Epithelial cell of esophagus (primary cell): ENCODE measurements around the gene CFB.

Experiments
- DNase-seq: peaks from one replicate; pipeline ENCODE4 v3.0.0; 2010; ENCODE audit warnings: low read depth
- H3K4me3 ChIP-seq: 2 replicates; pipeline ENCODE4 v1.5.1; 2011; ENCODE audit warnings: mild to moderate bottlenecking, low read length, control low read depth
- TF ChIP-seq, protein P1 (sequence below): IDR thresholded peaks from 2 replicates; pipeline ENCODE4 v1.5.1; 2011; ENCODE audit warnings: low read depth, mild to moderate bottlenecking, low read length, control low read depth, inconsistent platforms; ENCODE audit not compliant: insufficient read depth; ENCODE audit errors: missing control alignments

CFB gene

DNA sequence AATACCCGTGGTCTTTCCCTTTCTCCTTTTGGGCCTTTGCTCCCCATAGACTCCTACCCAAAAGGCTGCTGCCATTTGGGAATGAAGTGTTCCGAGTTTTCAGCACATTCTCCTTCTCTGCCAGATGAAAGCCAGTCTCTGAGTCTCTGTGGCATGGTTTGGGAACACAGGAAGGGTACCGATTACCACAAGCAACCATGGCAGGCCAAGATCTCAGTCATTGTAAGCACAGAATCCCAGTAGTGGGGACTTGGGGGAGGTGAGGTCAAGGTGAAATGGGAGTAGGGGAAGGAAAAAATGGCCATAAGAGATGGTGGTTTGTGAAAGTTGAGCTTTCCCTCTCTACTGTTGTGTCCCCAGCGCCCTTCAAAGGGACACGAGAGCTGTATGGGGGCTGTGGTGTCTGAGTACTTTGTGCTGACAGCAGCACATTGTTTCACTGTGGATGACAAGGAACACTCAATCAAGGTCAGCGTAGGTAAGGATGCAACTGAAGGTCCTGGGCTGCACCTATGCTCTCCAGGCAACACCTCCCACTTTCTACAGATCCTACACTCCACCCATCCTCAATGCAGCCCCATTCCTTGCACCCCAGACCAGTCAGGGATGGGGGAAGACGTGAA is 4.1 kb downstream of the CFB start:
- TF ChIP-seq, protein P1, sequence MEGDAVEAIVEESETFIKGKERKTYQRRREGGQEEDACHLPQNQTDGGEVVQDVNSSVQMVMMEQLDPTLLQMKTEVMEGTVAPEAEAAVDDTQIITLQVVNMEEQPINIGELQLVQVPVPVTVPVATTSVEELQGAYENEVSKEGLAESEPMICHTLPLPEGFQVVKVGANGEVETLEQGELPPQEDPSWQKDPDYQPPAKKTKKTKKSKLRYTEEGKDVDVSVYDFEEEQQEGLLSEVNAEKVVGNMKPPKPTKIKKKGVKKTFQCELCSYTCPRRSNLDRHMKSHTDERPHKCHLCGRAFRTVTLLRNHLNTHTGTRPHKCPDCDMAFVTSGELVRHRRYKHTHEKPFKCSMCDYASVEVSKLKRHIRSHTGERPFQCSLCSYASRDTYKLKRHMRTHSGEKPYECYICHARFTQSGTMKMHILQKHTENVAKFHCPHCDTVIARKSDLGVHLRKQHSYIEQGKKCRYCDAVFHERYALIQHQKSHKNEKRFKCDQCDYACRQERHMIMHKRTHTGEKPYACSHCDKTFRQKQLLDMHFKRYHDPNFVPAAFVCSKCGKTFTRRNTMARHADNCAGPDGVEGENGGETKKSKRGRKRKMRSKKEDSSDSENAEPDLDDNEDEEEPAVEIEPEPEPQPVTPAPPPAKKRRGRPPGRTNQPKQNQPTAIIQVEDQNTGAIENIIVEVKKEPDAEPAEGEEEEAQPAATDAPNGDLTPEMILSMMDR, result no peak
- no peak for DNase-seq
- no peak overlapping the region for H3K4me3 ChIP-seq

DNA sequence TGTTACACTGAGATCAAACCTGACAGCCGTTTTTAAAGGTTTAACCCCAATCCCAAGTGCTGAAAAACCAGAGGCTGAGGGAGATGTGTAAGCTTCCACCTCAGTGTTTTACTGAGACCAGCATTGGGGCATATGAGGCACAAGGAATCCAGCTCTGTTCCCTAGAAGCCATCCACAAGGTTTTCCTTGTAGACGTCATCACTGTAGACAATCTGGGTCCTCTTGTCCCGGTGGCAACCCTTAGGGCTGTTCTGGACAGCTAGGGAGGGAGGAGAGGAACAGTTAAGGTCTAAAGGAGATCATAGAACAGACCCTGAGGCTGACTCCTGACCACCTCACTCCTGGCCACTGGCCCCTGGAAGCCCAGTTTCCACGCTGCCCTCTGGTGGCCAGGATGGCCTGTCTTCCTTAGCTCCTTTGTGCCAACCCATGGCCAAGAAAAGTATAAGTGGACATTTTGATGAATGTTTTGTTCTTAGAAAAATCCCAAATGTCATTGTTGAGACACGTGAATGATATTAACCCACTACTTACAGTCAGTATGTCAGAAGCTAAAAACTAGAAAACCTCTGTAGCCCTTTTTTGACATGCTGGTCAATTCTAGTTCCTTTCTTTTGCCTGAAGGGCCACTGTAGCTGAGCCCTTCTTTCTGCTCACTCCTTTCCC is 6.4 kb downstream of the CFB start:
- no peak overlapping the region for H3K4me3 ChIP-seq
- TF ChIP-seq, protein P1, result peak; percentile 81
- peak; percentile 60 for DNase-seq

DNA sequence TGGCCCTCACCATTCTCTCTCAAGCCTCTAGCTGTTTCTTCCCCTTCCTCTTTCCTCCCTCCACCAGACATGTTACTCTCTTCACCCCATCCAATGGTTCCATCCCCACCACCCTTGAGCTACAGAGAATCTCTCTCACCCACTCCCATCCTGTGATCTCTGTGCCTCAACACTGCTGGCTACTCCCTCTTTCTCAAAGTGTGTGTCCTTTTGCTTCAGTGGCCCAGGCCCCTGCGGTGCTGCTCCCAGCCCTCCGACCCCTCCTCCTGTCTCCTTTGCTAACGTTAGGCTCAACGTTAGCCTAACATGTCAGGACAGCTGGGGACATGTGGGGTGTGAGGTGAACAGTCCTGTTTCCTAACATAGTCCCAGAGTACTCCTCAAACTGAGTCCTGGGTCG is 7.0 kb downstream of the CFB start:
- no peak for DNase-seq
- TF ChIP-seq, protein P1, result no peak
- H3K4me3 ChIP-seq, result no peak overlapping the region

DNA sequence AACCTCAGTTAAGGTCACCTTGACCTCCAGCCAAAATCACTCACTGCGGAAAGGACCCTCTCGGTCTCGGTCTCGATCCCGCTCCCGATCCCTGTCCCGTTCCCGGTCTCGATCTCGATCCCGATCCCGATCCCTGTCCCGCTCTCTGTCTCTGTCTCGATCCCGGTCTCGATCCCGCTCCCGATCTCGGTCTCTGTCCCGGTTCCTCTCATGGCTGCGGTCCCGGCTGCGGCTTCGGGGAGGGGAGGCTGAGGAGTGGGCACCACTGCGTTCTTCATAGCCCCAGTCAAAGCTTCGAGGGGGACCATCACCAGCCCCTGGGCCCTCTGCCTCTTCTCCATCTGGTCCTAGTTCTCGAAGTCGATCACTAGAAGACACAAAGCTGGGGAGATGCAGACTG is 8.6 kb downstream of the CFB start:
- no peak overlapping the region for H3K4me3 ChIP-seq

DNA sequence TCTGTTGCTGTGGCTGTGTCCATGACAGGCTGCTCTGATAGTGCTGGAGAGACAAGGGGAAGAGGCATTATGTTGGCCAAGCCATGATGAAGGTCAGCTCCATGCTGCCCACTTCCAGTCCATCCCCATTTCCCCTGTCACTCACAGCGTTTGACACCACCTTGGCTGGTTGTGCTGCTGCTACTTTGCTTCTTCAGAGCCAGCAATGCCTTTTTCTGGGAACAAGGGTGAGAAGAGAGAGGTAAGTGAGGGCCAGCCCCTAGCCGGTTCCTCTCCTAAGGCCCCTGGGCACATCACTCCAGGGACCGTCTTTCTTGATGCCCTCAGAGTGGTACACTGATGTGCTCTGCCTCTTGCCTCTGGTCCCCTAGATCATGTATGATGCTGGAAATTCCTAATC is 10.9 kb downstream of the CFB start:
- DNase-seq, result no peak
- no peak overlapping the region for H3K4me3 ChIP-seq
- TF ChIP-seq, protein P1, result no peak

More for the DNA sequence above, 8.6 kb downstream of the CFB start:
- no peak for DNase-seq
- TF ChIP-seq, protein P1, result no peak

DNA sequence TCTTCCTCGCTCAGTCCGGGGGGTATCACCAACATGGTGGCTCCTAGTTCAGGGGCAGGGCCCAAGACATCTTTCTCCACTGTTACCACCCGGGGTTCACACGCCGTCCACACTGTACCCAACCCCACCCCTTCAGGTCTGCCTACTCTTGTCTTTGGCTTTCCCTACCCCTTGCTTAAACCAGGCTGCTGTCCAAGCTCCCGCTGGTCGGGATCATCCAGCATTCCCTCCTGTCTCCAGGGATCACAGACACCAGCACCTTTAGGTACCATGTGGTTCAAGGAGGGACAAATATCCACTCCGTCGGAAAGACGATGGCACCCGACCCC is 12.5 kb downstream of the CFB start:
- no peak for DNase-seq
- TF ChIP-seq, protein P1, result no peak
- H3K4me3 ChIP-seq, result peak overlapping the region; percentile 100
